SU-DHL-6 (cell line): ENCODE measurements around the gene PLCB1.

ENCODE experiments used
- CTCF ChIP-seq: fragments of 200-600 bp; sonication (generic); IDR thresholded peaks from one replicate; pipeline ENCODE4 v1.5.1; 2017; ENCODE audit warnings: antibody characterized with exemption, mild to moderate bottlenecking, low read length, moderate library complexity; ENCODE audit not compliant: insufficient read depth, poor library complexity, severe bottlenecking
- EZH2phosphoT487 ChIP-seq: fragments of 200-600 bp; sonication (generic), shearing (Covaris generic); conservative IDR thresholded peaks from 2 replicates; pipeline ENCODE4 v1.6.1; 2018; ENCODE audit warnings: mild to moderate bottlenecking, antibody characterized with exemption, low read length, moderate library complexity, mixed read lengths

GRCh38 chr20:8248051-8248450 is 116.0 kb downstream of the PLCB1 start:
- no peak for TF ChIP-seq CTCF
- TF ChIP-seq EZH2phosphoT487 = no peak
